ENCODE data around the gene GAPT. TPM values are rescaled to one million over a fixed set of nuclear protein-coding genes. Genes with fewer than 3 reads are reported as not detected.

The GAPT gene
- total RNA-seq, 4 donors from 2014 or later, result 3.8 TPM; not detected in 3

DNA sequence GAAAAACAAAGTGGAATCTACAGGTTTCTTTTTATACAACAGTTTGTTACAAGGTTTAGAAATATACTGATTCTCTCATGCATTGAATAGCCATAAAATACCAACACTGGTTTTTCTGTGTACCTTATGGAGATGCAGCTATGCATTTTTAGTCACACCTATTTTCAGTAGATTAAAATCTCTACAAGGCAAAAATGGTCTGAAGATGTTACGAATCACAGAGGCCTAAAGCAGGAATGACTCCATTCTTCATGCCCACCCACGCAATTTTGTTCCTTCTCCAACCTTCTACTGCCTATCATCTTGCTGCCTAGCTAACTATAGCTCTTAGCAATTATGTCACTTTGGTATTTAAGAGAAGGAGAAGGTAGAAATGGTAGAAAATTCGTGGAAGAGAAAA lies 41.2 kb upstream of the GAPT start:
- WGBS, 2 donors (ENCODE audit: low coverage in 1 of 2), result 80 to 81% methylated on average over 3 of the region's 3 CpGs

GRCh38 chr5:58450811-58451629 lies 40.2 kb upstream of the GAPT start:
- no peak overlapping the region for H3K27ac ChIP-seq
- no peaks in the 10 kb centered on the region for H3K27me3 ChIP-seq
- H3K4me1 ChIP-seq, result peaks cover 0 to 15% (median 4%) of the 10 kb centered on the region in 4 donors
- intact Hi-C loops (cut with DNase I; ENCODE audit: low total_unique reads), result no loop called here
- no peak overlapping the region for H3K4me3 ChIP-seq
- peaks cover 0 to 9% (median 0%) of the 10 kb centered on the region in 4 donors for H3K36me3 ChIP-seq
- no peaks in the 10 kb centered on the region for H3K9me3 ChIP-seq
- in situ Hi-C loops (cut with MboI; ENCODE audit: low pct_ligation_motif_present in 1 of 4, low pct_unique_long_range_greater_than_20kb in 1 of 4, low sequenced_read_pairs in 3 of 4), result loop anchor here (10.0 to 25.0 kb wide), 5 partner anchors 564 to 1146 kb away; no protein-coding TSS in a partner anchor
- TF ChIP-seq EP300 (IDR thresholded peaks at IDR 0.05; ENCODE audit: low read depth), result no peak
- TF ChIP-seq POLR2A (IDR thresholded peaks at IDR 0.05), result no peak
- no peak for TF ChIP-seq CTCF (IDR thresholded peaks at IDR 0.05)
- TF ChIP-seq POLR2AphosphoS5 (IDR thresholded peaks at IDR 0.05), result no peak
- DNase-seq, result no peak
- WGBS, 2 donors (ENCODE audit: low coverage in 1 of 2), result 76 to 84% methylated on average over 10 of the region's 10 CpGs

More for the DNA sequence above, 41.2 kb upstream of the GAPT start:
- Histone ChIP-seq H3K27me3 (no peaks in the 10 kb centered on the region), H3K36me3 (no peaks in the 10 kb centered on the region), H3K27ac (no peak overlapping the region), H3K4me3 (no peak overlapping the region), H3K4me1 (peaks cover 0 to 15% (median 4%) of the 10 kb centered on the region in 4 donors), H3K9me3 (no peaks in the 10 kb centered on the region)
- intact Hi-C loops (cut with DNase I; ENCODE audit: low total_unique reads) (no loop called here), in situ Hi-C loops (cut with MboI; ENCODE audit: low pct_ligation_motif_present in 1 of 4, low pct_unique_long_range_greater_than_20kb in 1 of 4, low sequenced_read_pairs in 3 of 4) (loop anchor here (10.0 to 25.0 kb wide), 5 partner anchors 563 to 1145 kb away; no protein-coding TSS in a partner anchor)
- no peak for TF ChIP-seq POLR2AphosphoS5 (IDR thresholded peaks at IDR 0.05)
- TF ChIP-seq EP300 (IDR thresholded peaks at IDR 0.05; ENCODE audit: low read depth), result no peak
- TF ChIP-seq CTCF (IDR thresholded peaks at IDR 0.05), result no peak
- no peak for TF ChIP-seq POLR2A (IDR thresholded peaks at IDR 0.05)
- DNase-seq, result no peak

- no peak for DNase-seq
- TF ChIP-seq POLR2AphosphoS5 (IDR thresholded peaks at IDR 0.05) (no peak), CTCF (IDR thresholded peaks at IDR 0.05) (no peak), EP300 (IDR thresholded peaks at IDR 0.05; ENCODE audit: low read depth) (no peak), POLR2A (IDR thresholded peaks at IDR 0.05) (no peak)
- Histone ChIP-seq H3K4me3 (no peak overlapping the region), H3K36me3 (peaks cover 0 to 9% (median 0%) of the 10 kb centered on the region in 4 donors), H3K27ac (no peak overlapping the region), H3K9me3 (no peaks in the 10 kb centered on the region), H3K27me3 (no peaks in the 10 kb centered on the region), H3K4me1 (peaks cover 0 to 18% (median 4%) of the 10 kb centered on the region in 4 donors)
- intact Hi-C loops (cut with DNase I; ENCODE audit: low total_unique reads) (no loop called here), in situ Hi-C loops (cut with MboI; ENCODE audit: low pct_ligation_motif_present in 1 of 4, low pct_unique_long_range_greater_than_20kb in 1 of 4, low sequenced_read_pairs in 3 of 4) (loop anchor here (10.0 to 25.0 kb wide), 5 partner anchors 565 to 1147 kb away; no protein-coding TSS in a partner anchor)
- WGBS, 2 donors (ENCODE audit: low coverage in 1 of 2), result 87 to 92% methylated on average over 5 to 8 of the region's 8 CpGs
These were observed 39.3 kb upstream of the GAPT start for GRCh38 chr5:58451732-58452565.
